Panc1 (cell line): ENCODE data around the gene VCP. TPM values are rescaled to one million over a fixed set of nuclear protein-coding genes. Genes with fewer than 3 reads are reported as not detected.
A peak's percentile ranks its signal among the peaks of the same experiment; 100 is the strongest.

Experiments used
- ATAC-seq: fragments of 200-7000 bp; cut with Tn5 transposase; 2 replicates; pipeline ENCODE4 v1.9.1; 2020; ENCODE audit warnings: mild to moderate bottlenecking, moderate library complexity
- BruUV-seq: library from RNA; stranded (reverse); fragments of 400-500 nt; replicated peaks from 2 replicates; lab custom pipeline; 2021; lab: Mats Ljungman, UMichigan
- CTCF ChIA-PET: fragments of 300-600 bp; sonication (Branson Sonifier 250); formaldehyde crosslinking; loops from one replicate; lab custom pipeline; 2022; ENCODE audit warnings: antibody characterized with exemption; lab: Charles Lee
- POLR2A ChIA-PET: fragments of 300-600 bp; sonication (Branson Sonifier 250); formaldehyde crosslinking; loops from one replicate; lab custom pipeline; 2022; ENCODE audit warnings: antibody characterized with exemption; lab: Charles Lee
- DNase-seq: peaks from one replicate; pipeline ENCODE4 v3.0.0-alpha.2; 2010; ENCODE audit warnings: low read depth, low spot score
- H3K27ac ChIP-seq: 2 replicates; pipeline ENCODE4 v1.5.1; 2011; ENCODE audit warnings: mild to moderate bottlenecking, low read length, inconsistent platforms
- H3K27me3 ChIP-seq: fragments of 200-500 bp; sonication (Bioruptor generic); 2 replicates; pipeline ENCODE4 v1.6.0; 2014; ENCODE audit warnings: low read length, inconsistent platforms; ENCODE audit not compliant: control insufficient read depth, insufficient read depth
- H3K36me3 ChIP-seq: fragments of 200-500 bp; sonication (Bioruptor generic); 2 replicates; pipeline ENCODE4 v1.5.1; 2014; ENCODE audit warnings: inconsistent platforms, mild to moderate bottlenecking, low read length, moderate library complexity; ENCODE audit not compliant: control insufficient read depth, insufficient read depth
- H3K4me1 ChIP-seq: 2 replicates; pipeline ENCODE4 v1.5.1; 2011; ENCODE audit warnings: inconsistent platforms, mild to moderate bottlenecking, low read length, moderate library complexity; ENCODE audit not compliant: control insufficient read depth, insufficient read depth
- H3K4me3 ChIP-seq, 2 experiments: 2 replicates each; pipeline ENCODE4 v1.5.1; 2011 to 2012; ENCODE audit warnings: low read depth in 2 of 2, low read length in 2 of 2, mild to moderate bottlenecking in 2 of 2, inconsistent platforms in 1 of 2, moderate library complexity in 1 of 2
- H3K9me3 ChIP-seq: fragments of 200-500 bp; sonication (Bioruptor generic); 2 replicates; pipeline ENCODE4 v1.5.1; 2014; ENCODE audit warnings: low read depth, mild to moderate bottlenecking, inconsistent platforms, low read length, moderate library complexity; ENCODE audit not compliant: control insufficient read depth, insufficient read depth
- POLR2AphosphoS5 ChIP-seq: IDR thresholded peaks from 2 replicates; pipeline ENCODE4 v1.6.1; 2012; ENCODE audit warnings: mild to moderate bottlenecking, low read depth, low read length, moderate library complexity
- SIN3A ChIP-seq: IDR thresholded peaks from 2 replicates; pipeline ENCODE4 v1.6.1; 2012; ENCODE audit warnings: low read depth, mild to moderate bottlenecking, low read length, moderate library complexity, borderline replicate concordance; ENCODE audit not compliant: insufficient read depth
- TCF7L2 ChIP-seq: IDR thresholded peaks from 2 replicates; pipeline ENCODE4 v1.6.1; 2011; ENCODE audit warnings: mild to moderate bottlenecking, low read depth, low read length, inconsistent platforms
- in situ Hi-C: cut with HindIII; loops from 2 replicates; pipeline ENCODE4 v1.10.0; 2016; ENCODE audit warnings: low sequenced_read_pairs, low pct_unique_long_range_greater_than_20kb
- intact Hi-C: fragments of 100-400 bp; cut with micrococcal nuclease; formaldehyde crosslinking; loops from one replicate; pipeline ENCODE4 v1.10.0; 2022; ENCODE audit not compliant: unreplicated experiment
- total RNA-seq: library from RNA; stranded (reverse); gene quantifications from one replicate; pipeline ENCODE4 v1.2.1, GENCODE V29; 2021; ENCODE audit not compliant: unreplicated experiment
- TF ChIP-seq, protein P1 (sequence below), 2 experiments: IDR thresholded peaks; 2 replicates each; pipeline ENCODE4 v1.6.1; 2011 to 2012; ENCODE audit warnings: low read depth in 2 of 2, control low read depth in 1 of 2, low read length in 1 of 2, mild to moderate bottlenecking in 1 of 2, moderate library complexity in 1 of 2; ENCODE audit not compliant: insufficient read depth in 1 of 2
- TF ChIP-seq, protein P2 (sequence below): fragments of 450-650 bp; IDR thresholded peaks from 2 replicates; pipeline ENCODE4 v1.5.1; 2017; ENCODE audit warnings: mild to moderate bottlenecking

The VCP gene
- total RNA-seq, 1 experiment from 2014 or later: 472 TPM

DNA sequence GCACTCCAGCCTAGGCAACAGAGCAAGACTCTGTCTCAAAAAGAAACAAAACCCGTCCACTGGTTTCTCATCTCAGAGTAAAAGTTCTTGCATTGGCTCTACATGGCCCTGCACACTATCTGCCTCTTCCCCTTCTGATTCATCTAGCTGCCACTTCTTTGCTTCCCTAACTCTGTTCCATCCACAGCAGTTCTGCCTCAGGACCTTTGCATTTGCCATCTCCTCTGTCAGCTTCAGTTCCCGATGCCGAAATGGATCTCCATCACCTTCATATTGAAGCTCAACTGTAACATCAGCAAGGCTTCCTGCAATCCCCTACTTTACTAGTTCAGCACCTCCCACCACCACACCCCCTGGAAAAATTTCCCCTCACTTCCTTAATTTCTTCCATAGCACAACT is 25.1 kb upstream of the VCP start:
- POLR2A ChIA-PET: interaction anchor here (0.7 to 1.0 kb wide), 2 partner anchors 11 to 205 kb away, joined by 3 to 6 read pairs; no protein-coding TSS in a partner anchor
- BruUV-seq: no TSS peak

DNA sequence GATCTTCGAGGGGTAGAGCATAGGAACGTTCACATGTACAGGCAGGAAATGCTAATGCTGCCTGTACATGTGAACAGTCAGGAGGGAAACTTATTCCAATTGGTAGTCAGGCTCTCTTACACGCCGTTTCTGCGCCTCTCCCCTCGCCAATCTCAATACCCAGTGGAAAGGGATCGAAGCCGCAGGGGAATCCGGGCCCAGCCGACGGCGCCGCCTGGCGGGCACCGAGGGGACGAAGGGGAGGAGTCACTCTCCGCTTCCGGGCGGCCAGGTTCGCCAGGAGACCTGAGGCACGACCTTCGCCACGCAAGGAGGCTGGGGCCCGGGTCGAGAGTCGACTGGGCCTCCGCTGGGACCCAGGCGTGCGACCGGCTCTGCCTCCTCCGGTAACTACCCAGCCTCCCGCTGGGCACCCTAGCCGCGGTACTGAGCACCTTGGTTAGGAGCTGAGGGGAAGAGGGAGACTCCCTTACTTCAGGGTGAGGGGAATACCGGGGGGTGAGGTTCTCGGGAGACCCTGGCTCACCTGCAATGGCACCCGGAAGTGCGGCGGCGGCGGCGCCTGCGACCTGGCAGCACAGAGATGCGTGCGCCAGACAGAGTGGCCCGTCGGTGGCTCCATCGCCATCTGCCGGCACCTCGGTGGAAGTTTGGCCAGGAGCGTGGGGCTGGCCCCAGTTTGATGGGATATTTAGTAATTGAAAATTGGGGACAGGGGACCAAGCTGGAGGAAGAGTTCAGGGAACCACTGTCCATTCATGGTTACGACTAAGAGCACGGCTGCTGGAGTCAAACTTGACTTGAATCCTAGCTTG is 23.8 kb upstream of the VCP start, which contains the start of gene PIGO:
TSS of gene PIGO (minus strand) at position 557 of the 815 bp plus-strand sequence. CDS start 1,026 bp downstream, outside the sequence.
- CTCF ChIA-PET: interaction anchor here (0.7 kb wide), 1 partner anchor 16 kb away, joined by 4 read pairs; the partner anchor contains the start of gene FANCG
- no TSS peak for BruUV-seq
- TF ChIP-seq TCF7L2 (no peak), SIN3A (peak; percentile 92; the same call in 1 of the 2 replicates), POLR2AphosphoS5 (peak; percentile 90)
- TF ChIP-seq, protein P1, sequence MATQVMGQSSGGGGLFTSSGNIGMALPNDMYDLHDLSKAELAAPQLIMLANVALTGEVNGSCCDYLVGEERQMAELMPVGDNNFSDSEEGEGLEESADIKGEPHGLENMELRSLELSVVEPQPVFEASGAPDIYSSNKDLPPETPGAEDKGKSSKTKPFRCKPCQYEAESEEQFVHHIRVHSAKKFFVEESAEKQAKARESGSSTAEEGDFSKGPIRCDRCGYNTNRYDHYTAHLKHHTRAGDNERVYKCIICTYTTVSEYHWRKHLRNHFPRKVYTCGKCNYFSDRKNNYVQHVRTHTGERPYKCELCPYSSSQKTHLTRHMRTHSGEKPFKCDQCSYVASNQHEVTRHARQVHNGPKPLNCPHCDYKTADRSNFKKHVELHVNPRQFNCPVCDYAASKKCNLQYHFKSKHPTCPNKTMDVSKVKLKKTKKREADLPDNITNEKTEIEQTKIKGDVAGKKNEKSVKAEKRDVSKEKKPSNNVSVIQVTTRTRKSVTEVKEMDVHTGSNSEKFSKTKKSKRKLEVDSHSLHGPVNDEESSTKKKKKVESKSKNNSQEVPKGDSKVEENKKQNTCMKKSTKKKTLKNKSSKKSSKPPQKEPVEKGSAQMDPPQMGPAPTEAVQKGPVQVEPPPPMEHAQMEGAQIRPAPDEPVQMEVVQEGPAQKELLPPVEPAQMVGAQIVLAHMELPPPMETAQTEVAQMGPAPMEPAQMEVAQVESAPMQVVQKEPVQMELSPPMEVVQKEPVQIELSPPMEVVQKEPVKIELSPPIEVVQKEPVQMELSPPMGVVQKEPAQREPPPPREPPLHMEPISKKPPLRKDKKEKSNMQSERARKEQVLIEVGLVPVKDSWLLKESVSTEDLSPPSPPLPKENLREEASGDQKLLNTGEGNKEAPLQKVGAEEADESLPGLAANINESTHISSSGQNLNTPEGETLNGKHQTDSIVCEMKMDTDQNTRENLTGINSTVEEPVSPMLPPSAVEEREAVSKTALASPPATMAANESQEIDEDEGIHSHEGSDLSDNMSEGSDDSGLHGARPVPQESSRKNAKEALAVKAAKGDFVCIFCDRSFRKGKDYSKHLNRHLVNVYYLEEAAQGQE (IDR thresholded peaks at IDR 0.05; ENCODE audit: insufficient read depth in 1 of 2, low read depth in 2 of 2, low read length in 1 of 2): no peak
- TF ChIP-seq, protein P2, sequence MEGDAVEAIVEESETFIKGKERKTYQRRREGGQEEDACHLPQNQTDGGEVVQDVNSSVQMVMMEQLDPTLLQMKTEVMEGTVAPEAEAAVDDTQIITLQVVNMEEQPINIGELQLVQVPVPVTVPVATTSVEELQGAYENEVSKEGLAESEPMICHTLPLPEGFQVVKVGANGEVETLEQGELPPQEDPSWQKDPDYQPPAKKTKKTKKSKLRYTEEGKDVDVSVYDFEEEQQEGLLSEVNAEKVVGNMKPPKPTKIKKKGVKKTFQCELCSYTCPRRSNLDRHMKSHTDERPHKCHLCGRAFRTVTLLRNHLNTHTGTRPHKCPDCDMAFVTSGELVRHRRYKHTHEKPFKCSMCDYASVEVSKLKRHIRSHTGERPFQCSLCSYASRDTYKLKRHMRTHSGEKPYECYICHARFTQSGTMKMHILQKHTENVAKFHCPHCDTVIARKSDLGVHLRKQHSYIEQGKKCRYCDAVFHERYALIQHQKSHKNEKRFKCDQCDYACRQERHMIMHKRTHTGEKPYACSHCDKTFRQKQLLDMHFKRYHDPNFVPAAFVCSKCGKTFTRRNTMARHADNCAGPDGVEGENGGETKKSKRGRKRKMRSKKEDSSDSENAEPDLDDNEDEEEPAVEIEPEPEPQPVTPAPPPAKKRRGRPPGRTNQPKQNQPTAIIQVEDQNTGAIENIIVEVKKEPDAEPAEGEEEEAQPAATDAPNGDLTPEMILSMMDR: no peak
- in situ Hi-C loops (no loop called here), intact Hi-C loops (loop anchor here (1.0 kb wide), 1 partner anchor 197 kb away; no protein-coding TSS in a partner anchor)
- no peaks in the 10 kb centered on the region for H3K27me3 ChIP-seq
- ATAC-seq (peak; percentile 96), DNase-seq (no peak)
- no peaks in the 10 kb centered on the region for H3K9me3 ChIP-seq
- peak within 1 kb of the TSS; percentile 93 for H3K27ac ChIP-seq
- H3K4me3 ChIP-seq: peak within 1 kb of the TSS; percentile 78 to 91
- no peaks in the 10 kb centered on the region for H3K36me3 ChIP-seq
- POLR2A ChIA-PET: no interaction called here
- H3K4me1 ChIP-seq: peaks cover 7% of the 10 kb centered on the region

More for the DNA sequence above, 25.1 kb upstream of the VCP start:
- H3K27me3 ChIP-seq: no peaks in the 10 kb centered on the region
- ATAC-seq (no peak), DNase-seq (no peak)
- in situ Hi-C loops (no loop called here), intact Hi-C loops (no loop called here)
- H3K36me3 ChIP-seq: no peaks in the 10 kb centered on the region; the same call in 1 of the 2 replicates
- H3K27ac ChIP-seq: no peak overlapping the region
- H3K4me3 ChIP-seq: no peak overlapping the region
- no peaks in the 10 kb centered on the region for H3K9me3 ChIP-seq
- TF ChIP-seq SIN3A (no peak), TCF7L2 (no peak), POLR2AphosphoS5 (no peak)
- TF ChIP-seq, protein P1 (IDR thresholded peaks at IDR 0.05; ENCODE audit: insufficient read depth in 1 of 2, low read depth in 2 of 2, low read length in 1 of 2): no peak
- TF ChIP-seq, protein P2: no peak
- CTCF ChIA-PET: no interaction called here
- peaks cover 17% of the 10 kb centered on the region for H3K4me1 ChIP-seq
